GM19463 (cell line): ENCODE measurements around the gene FKBP5.
"Not testable (repeated sequence)": the region's sequence is repeated elsewhere in the genome, so short reads cannot be mapped to it uniquely, and the experiment has no call there.

Experiments
- ATAC-seq: cut with Tn5 transposase; IDR thresholded peaks from one replicate; pipeline ENCODE4 v1.9.1; 2021; ENCODE audit warnings: mild to moderate bottlenecking, moderate library complexity; ENCODE audit not compliant: unreplicated experiment

FKBP5 gene

DNA sequence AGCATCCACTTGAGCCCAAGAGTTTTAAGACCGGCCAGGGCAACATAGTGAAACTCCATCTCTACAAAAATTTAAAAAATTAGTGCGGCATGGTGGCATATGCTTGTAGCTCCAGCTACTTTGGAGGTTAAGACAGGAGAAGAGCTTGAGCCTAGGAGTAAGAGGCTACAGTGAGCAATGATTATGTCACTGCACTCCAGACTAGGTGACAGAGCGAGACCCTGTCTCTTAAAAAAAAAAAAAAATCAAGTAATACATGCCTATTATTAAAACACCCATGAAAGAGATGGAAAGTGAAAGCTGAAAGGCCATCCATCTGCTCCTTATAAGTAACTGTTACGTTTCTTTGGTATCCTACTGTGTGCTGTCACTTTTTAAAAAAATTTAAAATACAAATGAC is 66.4 kb downstream of the FKBP5 start:
- ATAC-seq = no peak

DNA sequence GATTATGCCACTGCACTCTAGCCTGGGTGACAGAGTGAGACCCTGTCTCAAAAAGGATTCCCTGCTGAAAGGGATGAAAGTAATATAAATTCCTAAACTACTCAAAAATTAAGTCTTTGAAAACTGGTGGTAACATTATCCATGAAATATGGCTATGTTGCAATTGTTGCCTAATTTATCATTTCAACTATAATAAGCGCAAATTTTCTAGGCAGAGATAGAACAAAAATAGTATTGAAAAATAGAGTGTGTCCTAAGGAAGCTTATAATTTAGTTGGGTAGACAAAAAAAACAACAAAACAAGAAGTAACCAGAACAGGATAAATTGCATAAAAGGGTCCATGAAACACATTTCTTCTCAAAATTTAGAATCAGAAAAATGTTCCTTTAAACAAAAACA is 68.0 kb downstream of the FKBP5 start:
- ATAC-seq = no peak

DNA sequence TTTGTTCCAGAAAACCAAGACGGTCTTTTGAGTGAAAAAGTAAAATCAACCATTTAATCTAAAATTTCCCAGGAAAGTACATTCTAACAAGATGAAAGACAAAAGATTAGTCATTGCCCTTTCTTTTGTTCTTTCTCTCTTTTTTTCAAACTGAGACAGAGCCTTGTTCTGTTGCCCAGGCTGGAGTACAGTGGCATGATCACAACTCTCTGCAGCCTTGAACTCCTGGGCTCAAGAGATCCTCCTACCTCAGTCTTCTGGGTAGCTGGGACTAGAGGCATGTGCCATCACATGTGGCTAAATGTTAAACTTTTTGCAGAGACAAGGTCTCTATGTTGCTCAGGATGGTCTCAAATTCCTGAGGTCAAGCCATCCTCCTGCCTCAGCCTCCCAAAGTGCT is 75.0 kb downstream of the FKBP5 start:
- no peak for ATAC-seq

DNA sequence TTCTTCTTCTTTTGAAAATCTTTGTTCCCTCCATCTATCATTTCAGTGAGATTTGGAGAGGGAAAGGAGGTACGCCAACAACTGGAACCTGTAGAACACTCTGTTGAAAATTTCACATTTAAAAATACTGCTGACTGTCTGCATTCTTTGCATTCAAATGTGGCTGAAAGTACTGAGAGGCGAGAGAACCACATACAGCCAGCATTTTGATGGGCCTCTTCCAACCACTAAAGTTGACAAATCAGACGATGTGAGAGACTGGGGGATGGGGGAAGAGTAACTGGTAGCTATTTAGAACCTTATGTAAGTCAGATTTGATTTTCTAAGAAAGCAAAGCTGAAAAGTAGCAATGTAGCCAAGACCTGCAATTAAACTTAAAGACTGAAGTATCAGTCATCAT is 77.5 kb downstream of the FKBP5 start:
- no peak for ATAC-seq

DNA sequence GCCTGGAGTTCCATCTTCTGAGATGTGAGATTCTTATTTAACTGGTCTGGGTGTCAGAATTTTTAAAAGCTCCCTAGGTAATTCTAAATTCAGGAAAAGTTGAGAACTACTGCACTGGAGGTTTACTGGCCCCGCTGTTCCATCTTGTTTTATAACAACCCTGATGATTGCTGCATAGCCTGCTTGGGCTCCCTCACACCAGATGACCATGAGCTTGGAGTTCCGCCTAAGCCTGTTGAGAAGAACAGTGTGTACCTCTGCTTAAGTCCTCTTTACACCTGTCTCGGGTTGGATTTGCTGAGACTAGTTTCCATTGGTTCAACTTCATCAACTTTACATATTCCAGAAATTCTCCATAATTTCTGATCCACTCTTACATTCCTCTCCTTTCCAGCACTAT is 77.9 kb downstream of the FKBP5 start:
- ATAC-seq = no peak

DNA sequence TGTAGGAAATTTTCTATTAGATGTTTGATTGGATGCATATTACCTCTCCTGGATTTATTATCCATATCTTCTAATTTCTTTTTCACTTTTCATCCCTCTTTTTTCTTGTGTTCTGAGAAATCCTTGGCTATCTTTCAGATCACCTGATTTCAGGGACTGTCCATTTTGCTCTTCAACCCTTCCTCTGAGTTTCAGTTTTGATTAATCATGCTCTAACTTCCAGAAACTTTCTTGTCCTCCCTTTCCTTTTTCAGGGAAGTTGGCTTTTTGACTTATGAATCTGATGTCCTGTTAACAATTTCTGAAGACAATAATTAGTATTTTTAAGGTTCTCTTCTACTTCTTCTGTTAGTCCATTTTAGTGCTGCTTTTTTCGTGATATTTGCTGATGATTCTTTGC is 79.1 kb downstream of the FKBP5 start:
- ATAC-seq = no peak

DNA sequence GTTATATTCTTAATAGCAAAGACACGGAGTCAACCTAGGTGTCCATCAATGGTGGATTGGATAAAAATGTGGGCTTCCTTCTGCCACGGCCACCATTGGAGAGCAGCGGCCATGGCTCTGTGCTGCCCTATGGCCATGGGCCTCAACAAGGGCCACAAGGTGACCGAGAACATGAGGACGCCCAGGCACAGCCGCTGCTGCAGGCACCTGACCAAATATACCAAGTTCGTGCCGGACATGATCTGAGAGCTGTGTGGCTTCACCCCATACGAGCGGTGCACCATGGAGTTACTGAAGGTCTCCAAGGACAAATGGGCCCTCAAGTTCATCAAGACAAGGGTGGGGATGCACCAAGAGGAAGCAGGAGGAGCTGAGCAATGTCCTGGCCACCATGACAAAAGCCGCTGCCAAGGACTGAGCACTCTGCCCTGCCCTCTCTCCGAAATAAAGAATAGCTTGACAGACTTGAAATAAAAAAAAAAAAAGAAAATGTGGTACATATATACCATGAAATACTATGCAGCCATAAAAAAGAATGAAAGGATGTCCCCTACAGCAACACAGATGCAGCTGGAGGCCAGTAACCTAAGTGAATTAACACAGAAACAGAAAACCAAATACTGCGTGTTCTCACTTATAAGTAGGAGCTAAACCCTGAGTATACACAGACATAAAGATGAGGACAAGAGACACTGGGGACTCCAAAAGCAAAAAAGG is 81.0 kb downstream of the FKBP5 start:
- ATAC-seq = no peak

DNA sequence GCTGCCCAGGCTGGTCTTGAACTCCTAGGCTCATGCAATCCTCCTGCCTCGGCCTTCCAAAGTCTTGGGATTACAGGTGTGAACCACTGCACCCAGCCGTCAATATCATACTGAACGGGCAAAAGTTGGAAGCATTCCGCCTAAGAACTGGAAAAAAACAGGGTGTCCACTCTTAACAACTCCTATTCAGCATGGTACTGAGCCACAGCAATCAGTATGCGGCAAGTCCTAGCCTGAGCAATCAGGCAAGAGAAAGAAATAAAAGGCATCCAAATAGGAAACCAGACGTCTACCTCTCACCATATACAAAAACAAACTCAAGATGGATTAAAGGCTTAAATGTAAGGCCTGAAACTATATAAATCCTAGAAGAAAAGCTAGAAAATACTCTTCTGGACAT is 83.1 kb downstream of the FKBP5 start:
- ATAC-seq = no peak

DNA sequence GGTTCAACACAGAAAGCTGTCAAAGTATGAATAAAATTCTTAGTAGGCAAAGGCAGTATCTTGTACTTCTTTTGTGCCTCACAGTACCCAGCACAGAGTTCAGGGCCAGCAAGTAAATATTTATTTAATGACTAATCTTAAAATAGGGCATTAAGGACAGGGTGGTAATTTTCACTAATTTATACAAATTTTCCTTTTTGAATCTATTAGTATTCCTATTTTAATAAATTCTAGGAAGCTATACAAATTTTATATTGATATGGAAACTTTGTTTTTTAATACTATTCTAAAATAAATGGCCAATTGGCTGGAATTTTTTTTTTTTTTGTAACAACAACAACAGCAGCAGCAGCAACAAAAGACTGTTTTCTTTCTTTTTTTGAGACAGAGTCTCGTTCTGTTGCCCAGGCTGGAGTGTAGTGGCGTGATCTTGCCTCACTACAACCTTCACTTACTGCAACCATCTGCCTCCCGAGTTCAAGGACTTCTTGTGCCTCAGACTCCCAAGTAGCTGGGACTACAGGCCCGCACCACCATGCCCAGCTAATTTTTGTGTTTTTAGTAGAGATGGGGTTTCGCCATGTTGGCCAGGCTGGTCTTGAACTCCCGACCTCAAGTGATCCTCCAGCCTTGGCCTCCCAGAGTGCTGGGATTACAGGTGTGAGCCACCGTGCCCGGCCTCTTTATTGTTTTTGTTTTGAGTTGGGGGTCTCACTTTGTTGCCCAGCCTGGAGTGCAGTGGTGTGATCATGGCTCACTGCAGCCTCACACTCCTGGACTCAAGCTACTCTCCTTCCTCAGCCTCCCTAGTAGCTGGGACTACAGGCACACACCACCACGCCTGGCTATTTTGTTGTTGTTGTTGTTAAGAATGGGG is 85.2 kb downstream of the FKBP5 start:
- no peak for ATAC-seq

DNA sequence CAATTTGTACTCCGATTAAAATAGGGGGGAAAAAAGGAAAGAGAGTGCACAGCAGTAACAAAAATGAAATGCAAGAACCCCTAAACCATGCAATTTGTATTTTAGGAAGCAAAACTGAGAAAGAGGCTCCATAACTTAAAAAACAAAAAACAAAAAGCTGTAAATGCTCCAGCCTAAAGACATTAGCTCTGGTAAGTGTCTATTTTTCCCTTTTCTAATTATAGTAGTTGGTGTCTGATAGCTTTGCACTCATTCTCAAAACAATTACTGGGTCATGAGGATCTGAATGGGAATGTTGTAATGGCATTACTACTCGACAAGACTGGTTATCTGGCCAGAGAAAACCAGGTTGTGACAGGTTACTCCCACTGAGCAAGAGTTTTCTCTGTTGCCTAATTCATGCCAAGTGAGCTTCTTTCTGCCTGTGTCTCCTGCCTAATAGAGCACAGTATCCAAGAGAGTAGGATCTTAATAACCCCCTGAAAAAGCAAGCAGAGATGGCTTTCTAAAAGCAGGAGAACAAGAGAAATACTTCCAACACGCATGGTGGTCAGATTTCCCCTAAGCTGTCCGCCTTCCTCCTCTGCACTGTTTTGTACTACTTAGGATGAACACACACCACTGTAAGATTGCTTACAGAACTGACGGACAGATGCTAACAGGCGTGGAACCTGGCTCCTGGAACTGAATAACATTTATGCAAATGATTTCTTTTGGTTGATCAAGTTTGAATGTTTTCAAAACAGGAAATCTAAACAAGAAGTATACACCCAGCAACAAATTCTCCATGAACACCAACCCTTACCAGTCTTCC is 86.4 kb downstream of the FKBP5 start:
- no peak for ATAC-seq

DNA sequence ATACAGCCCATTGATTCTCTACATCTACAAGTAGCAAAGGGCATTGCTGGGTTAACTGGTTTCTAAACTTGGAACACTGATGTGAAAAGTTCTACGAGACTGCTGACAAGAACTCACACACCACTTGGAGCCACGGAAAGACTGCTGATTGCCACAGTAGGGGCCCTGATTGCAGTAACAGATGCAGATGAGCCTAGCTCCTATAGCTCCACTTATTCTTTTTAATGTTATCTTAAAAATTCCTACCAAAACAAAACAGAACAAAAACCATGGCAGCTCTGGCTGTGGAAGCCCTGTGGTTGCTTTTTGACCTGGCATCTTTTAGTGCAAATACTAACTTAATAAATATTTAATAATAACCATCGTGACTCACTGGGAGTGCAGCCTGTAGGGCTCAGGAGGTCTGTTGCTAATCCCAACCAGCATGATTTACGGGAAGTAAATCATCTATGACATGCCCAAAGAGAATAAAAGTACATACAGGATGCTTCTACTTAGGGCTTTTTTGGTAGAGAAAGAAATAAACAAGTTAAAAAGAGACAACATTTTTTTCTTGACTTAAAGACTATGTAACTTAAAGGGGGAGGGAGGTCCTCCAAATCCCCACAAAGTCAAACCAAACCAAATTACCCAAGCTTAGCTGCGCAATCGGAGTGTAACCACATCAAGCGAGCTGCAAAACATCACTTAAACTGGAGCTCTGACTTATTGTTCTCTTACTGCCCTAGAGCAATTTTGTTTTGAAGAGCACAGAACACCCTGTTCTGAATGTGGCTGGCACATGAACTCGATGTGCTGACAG is 87.2 kb downstream of the FKBP5 start:
- ATAC-seq = no peak

DNA sequence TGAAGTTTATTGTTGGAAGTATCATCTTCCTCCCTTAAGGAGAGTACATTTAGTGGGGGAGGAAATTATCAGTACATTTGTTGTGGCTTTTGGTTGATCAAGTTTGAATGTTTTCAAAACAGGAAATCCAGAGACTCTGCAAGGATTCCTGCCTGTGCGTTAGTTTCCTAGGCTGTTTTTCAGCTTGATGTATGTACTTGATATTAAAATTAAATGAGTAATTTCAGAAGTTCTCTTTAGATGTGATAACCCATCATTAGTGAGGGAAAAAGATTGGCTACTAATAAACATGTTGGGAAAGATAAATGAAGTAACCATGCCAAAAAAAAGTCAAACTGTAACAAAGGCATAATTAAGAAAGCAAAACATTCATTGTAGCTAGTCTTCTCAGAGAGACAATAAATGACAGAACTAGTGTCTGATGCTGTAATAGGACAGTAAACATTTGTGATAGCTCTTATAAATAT is 88.0 kb downstream of the FKBP5 start:
- no peak for ATAC-seq

DNA sequence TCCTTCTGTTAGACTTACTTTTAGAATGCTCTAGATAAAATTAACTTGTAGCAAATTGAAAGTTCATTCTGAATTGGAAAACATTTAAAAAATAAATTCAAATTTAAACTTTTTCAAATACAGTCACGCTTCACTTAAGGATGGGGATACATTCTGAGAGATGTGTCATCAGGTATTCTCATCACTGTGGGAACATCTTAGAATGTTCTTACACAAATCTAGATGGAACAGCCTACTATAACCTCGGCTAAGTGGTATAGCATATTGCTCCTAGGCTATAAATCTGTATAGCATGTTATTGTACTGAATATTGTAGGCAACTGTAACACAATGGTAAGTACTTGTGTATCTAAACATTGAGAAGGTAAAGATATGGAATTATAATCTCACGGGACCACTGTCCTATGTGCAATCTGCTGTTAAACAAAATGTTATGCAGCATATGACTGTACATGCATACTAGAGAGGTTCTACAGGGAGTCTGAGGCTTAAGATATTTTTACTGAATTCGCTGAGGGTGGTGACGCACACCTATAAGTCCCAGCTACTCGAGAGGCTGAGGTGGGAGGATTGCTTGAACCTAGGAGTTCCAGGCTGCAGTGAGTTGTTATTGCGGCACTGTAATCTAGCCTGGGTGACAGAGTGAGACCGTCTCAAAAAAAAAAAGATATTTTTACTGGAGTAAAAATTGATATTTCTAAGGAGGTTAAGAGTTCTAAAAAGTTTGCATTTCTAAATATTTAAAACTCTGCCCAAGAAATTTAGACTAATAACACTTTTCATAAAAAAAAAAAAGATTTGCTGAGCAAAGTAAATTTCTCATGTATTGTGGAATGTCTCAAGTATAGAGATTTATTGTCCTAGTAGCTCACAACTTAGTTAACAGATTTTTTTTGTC is 88.7 kb downstream of the FKBP5 start:
- no peak for ATAC-seq

DNA sequence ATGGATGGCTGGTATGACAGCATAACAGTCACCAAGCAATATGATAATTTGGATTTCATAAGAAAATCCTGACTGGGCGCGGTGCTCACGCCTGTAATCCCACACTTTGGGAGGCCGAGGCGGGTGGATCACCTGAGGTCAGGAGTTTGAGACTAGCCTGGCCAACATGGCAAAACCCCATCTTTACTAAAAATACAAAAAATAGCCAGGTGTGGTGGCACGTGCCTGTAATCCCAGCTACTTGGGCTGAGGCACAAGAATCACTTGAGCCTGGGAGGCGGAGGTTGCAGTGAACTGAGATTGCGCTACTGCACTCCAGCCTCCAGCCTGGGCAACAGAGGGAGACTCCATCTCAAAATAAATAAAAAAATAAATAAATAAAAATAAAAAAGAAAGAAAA is 90.1 kb downstream of the FKBP5 start:
- ATAC-seq = not testable (repeated sequence)

DNA sequence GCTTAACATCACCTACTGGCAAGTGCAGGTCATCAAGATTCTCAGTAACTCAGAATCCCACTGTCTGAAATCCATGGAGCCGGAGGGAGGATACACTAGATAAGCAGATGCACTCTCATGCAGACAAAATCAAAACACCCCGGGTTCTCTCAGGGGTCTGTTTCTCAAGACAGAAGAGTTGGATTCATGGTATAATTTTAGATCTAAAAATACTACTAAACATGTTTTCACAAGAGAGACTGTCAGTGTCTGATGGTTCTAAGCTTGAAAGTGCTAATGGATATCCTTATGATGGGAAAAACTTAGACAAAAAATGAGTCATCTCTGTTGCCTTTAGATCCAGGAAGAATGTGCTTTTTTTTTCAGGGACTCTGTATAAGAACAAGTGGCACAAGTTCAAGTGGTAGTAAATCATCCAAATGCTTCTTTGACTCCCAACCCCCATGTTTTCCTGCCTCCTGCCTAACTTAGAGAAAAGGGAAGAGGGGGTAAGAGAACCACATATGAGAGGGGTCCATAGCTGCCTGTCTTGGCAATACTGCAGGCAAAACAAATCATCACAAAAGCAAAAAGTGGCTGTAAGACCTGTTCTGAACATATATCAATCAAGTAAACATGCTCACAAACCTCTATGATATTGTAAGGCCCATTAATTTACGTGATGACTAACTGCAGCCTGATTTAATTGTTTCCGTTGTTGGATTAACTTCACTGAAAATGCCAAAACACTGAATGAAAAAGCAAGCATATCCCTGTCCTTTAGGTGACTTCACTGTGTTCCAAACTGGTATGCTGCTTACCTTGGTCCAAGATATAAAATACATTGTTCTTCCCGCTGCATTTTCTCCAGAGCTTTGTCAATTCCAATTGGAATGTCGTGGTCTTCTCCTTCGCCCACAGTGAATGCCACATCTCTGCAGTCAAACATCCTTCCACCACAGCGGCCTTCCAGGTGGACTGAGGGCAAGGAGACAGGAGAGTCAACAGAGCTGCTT is 92.0 kb downstream of the FKBP5 start:
- ATAC-seq = no peak

DNA sequence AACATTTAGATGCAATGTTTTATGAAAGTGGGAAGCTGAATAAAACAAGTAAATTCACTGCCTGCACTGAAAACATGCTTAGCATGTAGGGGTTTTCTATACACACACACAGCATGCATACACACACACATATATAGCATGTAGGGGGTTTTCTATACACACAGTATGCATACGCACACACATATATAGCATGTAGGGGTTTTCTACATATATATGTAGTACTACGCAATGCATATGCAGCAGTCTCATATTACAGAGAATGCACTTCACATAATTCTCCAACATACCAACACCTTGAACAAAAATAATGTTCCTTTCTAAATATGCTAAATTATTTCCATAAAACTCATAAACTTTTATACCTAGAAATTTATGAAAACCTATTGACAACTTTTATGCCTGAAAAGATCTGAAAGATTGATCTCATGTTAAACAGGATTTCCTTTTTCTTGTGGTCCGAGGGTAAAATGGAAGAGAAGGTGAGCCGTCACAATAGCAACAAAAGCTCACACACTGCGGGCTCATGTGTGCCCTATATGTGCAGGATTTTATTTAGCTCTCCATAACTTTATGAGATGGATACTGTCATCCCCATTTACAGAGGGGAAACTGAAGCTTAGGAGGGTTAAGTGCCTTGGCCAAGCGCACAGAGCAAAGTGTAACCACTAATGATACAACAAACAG is 94.1 kb downstream of the FKBP5 start:
- ATAC-seq = no peak

DNA sequence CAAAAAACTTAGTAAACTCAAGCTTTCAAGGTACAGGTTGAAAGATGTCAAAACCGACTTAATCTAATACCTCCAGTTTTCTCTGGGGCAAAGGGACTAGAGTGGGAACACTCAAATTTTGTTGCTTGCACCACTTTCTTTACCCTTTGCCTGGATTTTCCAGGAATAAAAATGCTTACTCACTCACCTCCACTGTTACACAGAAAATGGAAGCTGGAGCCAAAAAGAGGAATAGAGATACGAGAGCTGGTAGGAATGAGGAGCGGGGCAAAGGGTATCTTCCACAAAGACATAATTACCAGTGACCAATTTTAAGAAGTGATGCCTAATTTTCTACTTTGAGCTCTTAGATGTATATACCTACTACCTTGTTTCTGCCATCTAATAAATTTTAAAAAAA is 96.5 kb downstream of the FKBP5 start:
- no peak for ATAC-seq

DNA sequence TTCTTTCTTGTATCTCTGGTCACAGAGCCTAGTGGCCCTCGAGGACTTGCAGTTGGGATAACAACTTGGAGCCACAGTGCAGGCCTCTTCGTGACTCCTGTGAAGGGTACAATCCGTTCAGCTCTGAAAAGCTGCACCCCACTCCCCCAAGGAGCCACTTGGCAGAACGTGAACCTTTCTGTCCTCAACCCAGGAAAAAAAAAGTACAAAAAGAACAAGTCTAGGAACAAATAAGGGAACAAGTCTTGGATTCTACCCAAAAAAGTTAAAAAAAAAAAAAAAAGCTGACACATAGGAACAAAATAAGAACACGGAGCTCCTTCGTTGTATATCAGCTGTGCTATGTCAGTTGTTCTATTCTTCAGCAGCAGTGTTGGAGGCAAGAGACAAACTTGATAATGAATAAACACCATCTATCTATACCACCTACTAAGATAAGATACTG is 98.1 kb downstream of the FKBP5 start:
- no peak for ATAC-seq
